Keratinocyte (primary cell): Measurements from ENCODE around the gene ZNF165. TPM values are rescaled to one million over a fixed set of nuclear protein-coding genes. Genes with fewer than 3 reads are reported as not detected.

Experiments
- DNase-seq: peaks from one replicate; pipeline ENCODE4 v3.0.0-alpha.2; 2011; ENCODE audit warnings: low read depth, missing footprints, low spot score
- FAIRE-seq: peaks from 2 replicates; lab custom pipeline; 2011; peaks lifted over from hg19 to GRCh38; lab: Jason Lieb, UNC
- H2AFZ ChIP-seq: 2 replicates; pipeline ENCODE4 v1.6.0; 2012; ENCODE audit warnings: low read length, control low read depth, inconsistent platforms; ENCODE audit not compliant: control insufficient read depth
- H3K27ac ChIP-seq: 2 replicates; pipeline ENCODE4 v1.5.1; 2011; ENCODE audit warnings: low read length; ENCODE audit not compliant: control insufficient read depth, insufficient read depth
- H3K27me3 ChIP-seq: 3 replicates; pipeline ENCODE4 v1.6.0; 2011; ENCODE audit warnings: low read length; ENCODE audit not compliant: control insufficient read depth, insufficient read depth; ENCODE audit errors: extremely low read depth
- H3K36me3 ChIP-seq, 2 experiments: 2 replicates in 1 of 2; 3 replicates in 1 of 2; pipeline ENCODE4 v1.5.1; 2011; ENCODE audit warnings: low read length in 2 of 2, mild to moderate bottlenecking in 1 of 2; ENCODE audit not compliant: control insufficient read depth in 2 of 2, insufficient read depth in 2 of 2; ENCODE audit errors: extremely low read depth in 1 of 2
- H3K4me1 ChIP-seq: 3 replicates; pipeline ENCODE4 v1.5.1; 2011; ENCODE audit warnings: low read length; ENCODE audit not compliant: control insufficient read depth, insufficient read depth; ENCODE audit errors: extremely low read depth
- H3K4me2 ChIP-seq: 3 replicates; pipeline ENCODE4 v1.6.0; 2011; ENCODE audit warnings: low read depth, low read length; ENCODE audit not compliant: control insufficient read depth, insufficient read depth; ENCODE audit errors: extremely low read depth
- H3K4me3 ChIP-seq, 3 experiments: fragments of 200-600 bp in 1 of 3; sonication (generic) in 1 of 3; 2 replicates in 2 of 3; 3 replicates in 1 of 3; pipeline ENCODE4 v1.5.1; 2011 to 2016; ENCODE audit warnings: low read length in 3 of 3, mild to moderate bottlenecking in 3 of 3, control low read depth in 2 of 3, inconsistent platforms in 1 of 3, low read depth in 1 of 3, mixed read lengths in 1 of 3, mixed run types in 1 of 3, moderate library complexity in 1 of 3; ENCODE audit not compliant: control insufficient read depth in 2 of 3, insufficient read depth in 2 of 3; ENCODE audit errors: extremely low read depth in 1 of 3
- H3K79me2 ChIP-seq: 2 replicates; pipeline ENCODE4 v1.6.0; 2012; ENCODE audit warnings: low read length; ENCODE audit not compliant: control insufficient read depth, insufficient read depth
- H3K9ac ChIP-seq: 3 replicates; pipeline ENCODE4 v1.6.0; 2011; ENCODE audit warnings: low read length; ENCODE audit not compliant: control insufficient read depth, insufficient read depth; ENCODE audit errors: extremely low read depth
- H3K9me1 ChIP-seq: 3 replicates; pipeline ENCODE4 v1.6.0; 2011; ENCODE audit warnings: low read length; ENCODE audit not compliant: control insufficient read depth, insufficient read depth; ENCODE audit errors: extremely low read depth
- H3K9me3 ChIP-seq: 2 replicates; pipeline ENCODE4 v1.5.1; 2012; ENCODE audit warnings: low read depth, low read length; ENCODE audit not compliant: control insufficient read depth
- H4K20me1 ChIP-seq: 3 replicates; pipeline ENCODE4 v1.6.0; 2011; ENCODE audit warnings: low read length; ENCODE audit not compliant: control insufficient read depth, insufficient read depth; ENCODE audit errors: extremely low read depth
- EZH2 ChIP-seq: IDR thresholded peaks from one replicate; pipeline ENCODE4 v1.6.1; 2012; ENCODE audit warnings: inconsistent platforms, mild to moderate bottlenecking, low read length, moderate library complexity
- dilution Hi-C: fragments of 300-500 bp; cut with MboI; formaldehyde crosslinking; loops from one replicate; pipeline ENCODE4 v1.7.0; 2020; ENCODE audit warnings: low sequenced_read_pairs; ENCODE audit not compliant: extremely low pct_ligation_motif_present
- polyA plus RNA-seq, 5 experiments: library from polyadenylated mRNA; depleted of rRNA in 3 of 5; stranded (reverse) in 3 of 5; stranded (forward) in 1 of 5; unstranded in 1 of 5; fragments of >200 nt; gene quantifications; 1 replicate in 1 of 5; 2 replicates in 3 of 5; 3 replicates in 1 of 5; pipeline versions ENCODE4 v1.2.1 to v1.2.3, GENCODE V29; 2011 to 2012; ENCODE audit warnings: missing spikeins in 2 of 5, low read depth in 1 of 5, low replicate concordance in 1 of 5
- TF ChIP-seq, protein P1 (sequence below), 3 experiments: IDR thresholded peaks in 1 of 3; conservative IDR thresholded peaks in 1 of 3; optimal IDR thresholded peaks in 1 of 3; 2 replicates in 2 of 3; 3 replicates in 1 of 3; pipeline versions ENCODE3 to v1.5.1; 2011; ENCODE audit warnings: low read length in 3 of 3, mild to moderate bottlenecking in 3 of 3, moderate library complexity in 2 of 3, control low read depth in 1 of 3, inconsistent platforms in 1 of 3; ENCODE audit not compliant: insufficient read depth in 2 of 3; ENCODE audit errors: extremely low read depth in 1 of 3

Gene ZNF165
- polyA plus RNA-seq, 1 donor (not counting 4 experiments of a cell fraction or from before 2014, with no cell fraction given): 3.6 TPM

DNA sequence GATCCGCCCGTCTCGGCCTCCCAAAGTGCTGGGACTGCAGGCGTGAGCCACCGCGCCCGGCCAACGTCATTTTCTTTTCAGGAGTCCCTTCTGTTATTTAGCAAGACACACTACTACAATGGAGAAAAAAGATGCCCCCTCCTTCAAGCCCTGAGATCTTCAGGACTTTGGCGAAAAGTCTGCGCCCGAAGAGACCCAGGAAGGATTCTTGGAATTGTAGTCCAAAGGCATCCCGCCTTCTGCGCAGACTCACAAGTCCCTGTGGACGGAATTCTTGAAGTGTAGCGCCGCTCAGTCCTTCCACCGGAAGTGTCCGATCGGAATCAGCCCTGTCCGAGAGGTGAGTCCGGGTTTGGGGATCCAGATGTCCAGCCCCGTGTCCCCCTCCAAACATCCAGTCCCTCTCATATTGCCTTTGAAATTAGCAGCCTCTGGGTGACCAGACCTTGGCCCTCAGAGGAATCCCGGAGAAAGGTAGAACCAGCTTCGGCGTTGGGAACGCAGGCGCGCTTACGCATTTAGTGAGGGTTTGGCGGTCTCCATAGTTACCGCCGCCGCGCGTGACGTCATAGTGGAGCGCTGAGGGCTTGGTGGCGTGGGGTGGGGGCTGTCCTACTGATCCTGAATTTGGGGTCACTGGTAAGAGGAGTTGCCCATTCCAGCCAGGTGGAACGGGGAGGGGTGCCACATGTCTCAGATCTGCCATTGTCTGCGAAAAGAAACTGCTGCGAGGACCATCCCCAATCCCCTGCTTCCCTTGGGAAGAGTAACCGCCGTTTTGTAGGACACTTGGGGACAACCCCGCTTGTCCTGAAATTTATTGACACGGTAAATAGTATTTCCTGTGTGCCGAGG, 490 bp downstream of the ZNF165 start:
- Histone ChIP-seq H2AFZ (peak overlapping the region; percentile 98), H3K36me3 (peaks cover 4 to 6% of the 10 kb centered on the region in 2 experiments), H3K9me3 (no peaks in the 10 kb centered on the region), H3K79me2 (peaks cover 17% of the 10 kb centered on the region), H3K4me1 (peaks cover 8% of the 10 kb centered on the region), H3K27ac (peak overlapping the region; percentile 99), H3K4me3 (peak overlapping the region; percentile 62 to 96 (median 93)), H3K9me1 (no peaks in the 10 kb centered on the region), H3K9ac (peak overlapping the region; percentile 96), H4K20me1 (no peaks in the 10 kb centered on the region), H3K27me3 (no peaks in the 10 kb centered on the region), H3K4me2 (peak overlapping the region; percentile 92)
- FAIRE-seq: no peak
- dilution Hi-C loops: no loop called here
- TF ChIP-seq EZH2: no peak
- TF ChIP-seq, protein P1, sequence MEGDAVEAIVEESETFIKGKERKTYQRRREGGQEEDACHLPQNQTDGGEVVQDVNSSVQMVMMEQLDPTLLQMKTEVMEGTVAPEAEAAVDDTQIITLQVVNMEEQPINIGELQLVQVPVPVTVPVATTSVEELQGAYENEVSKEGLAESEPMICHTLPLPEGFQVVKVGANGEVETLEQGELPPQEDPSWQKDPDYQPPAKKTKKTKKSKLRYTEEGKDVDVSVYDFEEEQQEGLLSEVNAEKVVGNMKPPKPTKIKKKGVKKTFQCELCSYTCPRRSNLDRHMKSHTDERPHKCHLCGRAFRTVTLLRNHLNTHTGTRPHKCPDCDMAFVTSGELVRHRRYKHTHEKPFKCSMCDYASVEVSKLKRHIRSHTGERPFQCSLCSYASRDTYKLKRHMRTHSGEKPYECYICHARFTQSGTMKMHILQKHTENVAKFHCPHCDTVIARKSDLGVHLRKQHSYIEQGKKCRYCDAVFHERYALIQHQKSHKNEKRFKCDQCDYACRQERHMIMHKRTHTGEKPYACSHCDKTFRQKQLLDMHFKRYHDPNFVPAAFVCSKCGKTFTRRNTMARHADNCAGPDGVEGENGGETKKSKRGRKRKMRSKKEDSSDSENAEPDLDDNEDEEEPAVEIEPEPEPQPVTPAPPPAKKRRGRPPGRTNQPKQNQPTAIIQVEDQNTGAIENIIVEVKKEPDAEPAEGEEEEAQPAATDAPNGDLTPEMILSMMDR (optimal IDR thresholded peaks at IDR 0.05 in 1 of 3, IDR thresholded peaks at IDR 0.05 in 1 of 3, conservative IDR thresholded peaks at IDR 0.05 in 1 of 3; ENCODE audit: extremely low read depth in 1 of 3, insufficient read depth in 2 of 3, low read length in 3 of 3): no peak
- DNase-seq: peak; percentile 55

DNA sequence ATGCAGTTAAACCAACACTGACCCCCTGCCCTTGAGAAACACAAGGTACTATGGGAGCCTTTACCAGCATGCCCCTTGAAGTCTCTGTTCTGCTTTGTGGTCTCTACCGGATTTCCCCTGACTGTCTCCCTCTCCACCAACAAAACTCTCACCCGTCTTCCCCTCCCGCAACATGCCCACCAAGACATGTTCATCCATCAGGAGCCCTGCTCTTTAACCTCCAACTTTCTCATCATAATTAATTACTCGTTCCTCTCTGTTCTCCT, 1.1 kb downstream of the ZNF165 start:
- no peaks in the 10 kb centered on the region for H3K27me3 ChIP-seq
- H3K36me3 ChIP-seq: peaks cover 6 to 8% of the 10 kb centered on the region in 2 experiments
- TF ChIP-seq EZH2: no peak
- TF ChIP-seq, protein P1 (optimal IDR thresholded peaks at IDR 0.05 in 1 of 3, IDR thresholded peaks at IDR 0.05 in 1 of 3, conservative IDR thresholded peaks at IDR 0.05 in 1 of 3; ENCODE audit: extremely low read depth in 1 of 3, insufficient read depth in 2 of 3, low read length in 3 of 3): no peak
- dilution Hi-C loops: no loop called here
- no peaks in the 10 kb centered on the region for H3K9me3 ChIP-seq
- H3K4me1 ChIP-seq: peaks cover 8% of the 10 kb centered on the region
- peak overlapping the region; percentile 98 for H2AFZ ChIP-seq
- H3K27ac ChIP-seq: peak overlapping the region; percentile 99
- peak overlapping the region; percentile 96 for H3K9ac ChIP-seq
- peak overlapping the region; percentile 92 for H3K4me2 ChIP-seq
- H3K4me3 ChIP-seq: peak overlapping the region; percentile 62 to 96 (median 93)
- peaks cover 17% of the 10 kb centered on the region for H3K79me2 ChIP-seq
- H4K20me1 ChIP-seq: no peaks in the 10 kb centered on the region
- no peak for FAIRE-seq
- no peak for DNase-seq
- H3K9me1 ChIP-seq: no peaks in the 10 kb centered on the region
